ENCODE measurements around the gene SLC27A5.

DNA sequence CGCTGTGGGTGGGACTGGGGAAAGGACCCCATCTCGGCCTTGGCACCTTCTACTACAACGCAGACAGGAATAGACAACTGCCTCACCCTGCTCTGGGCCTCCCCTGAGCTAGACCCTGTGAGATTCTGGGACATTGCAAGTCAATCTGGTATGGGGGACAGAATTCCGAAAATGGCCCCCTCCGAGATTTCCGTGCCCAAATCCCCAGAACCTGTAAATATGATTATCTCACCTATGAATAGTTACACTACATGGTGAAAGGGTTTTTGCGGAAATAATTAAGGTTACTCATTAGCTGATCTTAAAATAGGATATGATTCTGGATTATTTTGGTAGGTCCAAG lies 8.4 kb upstream of the SLC27A5 start:
- no peak for TF ChIP-seq CTCF (conservative IDR thresholded peaks at IDR 0.05 in 1 of 2, IDR thresholded peaks at IDR 0.05 in 1 of 2; ENCODE audit: extremely low read depth in 1 of 2, insufficient read depth in 1 of 2, low read depth in 1 of 2, low read length in 2 of 2)
- no peak for TF ChIP-seq EZH2 (IDR thresholded peaks at IDR 0.05; ENCODE audit: borderline replicate concordance, low read length)

All from mammary epithelial cell (primary cell).